ENCODE data around the gene AKR1C2.

Gene AKR1C2

DNA sequence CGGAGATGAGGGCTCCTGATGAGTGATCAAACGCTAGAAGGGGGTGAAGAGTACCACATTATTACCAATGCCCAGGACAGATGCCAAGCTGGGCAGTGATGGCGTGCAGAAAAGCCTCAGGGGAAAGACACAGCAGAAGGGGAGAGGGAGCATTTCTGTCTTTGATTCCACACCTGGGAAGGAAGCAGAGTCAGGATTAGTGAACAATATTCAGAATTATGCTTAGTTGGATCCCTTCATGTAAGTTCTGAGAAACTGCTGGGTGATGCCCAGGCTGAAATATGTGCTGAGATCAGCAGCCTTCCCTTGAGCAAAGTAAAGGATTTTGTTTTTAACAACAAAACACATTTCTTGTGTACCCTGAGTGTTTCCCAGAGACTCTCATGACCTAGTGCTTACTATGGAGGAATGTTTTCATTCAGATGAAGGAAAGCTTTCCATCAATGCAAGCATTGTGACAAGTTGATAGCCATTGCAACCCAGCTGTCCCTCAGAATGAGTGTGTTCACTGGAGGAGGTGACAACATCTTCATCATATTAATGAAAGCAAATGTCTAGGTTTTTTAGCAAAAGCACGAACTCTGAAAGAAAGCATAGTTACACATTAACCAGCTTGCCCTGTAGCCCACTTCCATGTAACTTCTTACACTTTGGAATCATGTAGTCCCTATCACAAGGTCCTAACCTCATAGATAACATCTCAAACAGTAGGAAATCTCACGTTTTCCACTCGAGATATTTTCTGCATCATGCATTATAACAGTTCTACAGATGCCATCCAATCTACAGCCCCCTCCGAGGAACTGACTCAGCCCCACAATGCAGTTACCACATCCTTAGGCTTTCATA is 64.2 kb downstream of the AKR1C2 start:
- no peak overlapping the region for H2AFZ ChIP-seq (ENCODE audit: low read depth, low read length)
- no peaks in the 10 kb centered on the region for H3K9me3 ChIP-seq (ENCODE audit: low read length)
- no peaks in the 10 kb centered on the region for H3K4me1 ChIP-seq (ENCODE audit: insufficient read depth, low read length)
- H3K36me3 ChIP-seq (ENCODE audit: insufficient read depth, low read length), result no peaks in the 10 kb centered on the region
- H3K4me3 ChIP-seq (ENCODE audit: low read length), result no peak overlapping the region
- no peaks in the 10 kb centered on the region for H3K27me3 ChIP-seq (ENCODE audit: insufficient read depth, low read length)
